NT2/D1 (cell line): ENCODE data around the gene LPP.

Source experiments
- DNase-seq: peaks from one replicate; pipeline ENCODE4 v3.0.0-alpha.2; 2011; ENCODE audit warnings: low read depth, low spot score
- H3K27me3 ChIP-seq: 2 replicates; pipeline ENCODE4 v1.6.0; 2011; ENCODE audit warnings: mild to moderate bottlenecking; ENCODE audit not compliant: insufficient read length, insufficient read depth
- H3K36me3 ChIP-seq: 2 replicates; pipeline ENCODE4 v1.6.1; 2011; ENCODE audit warnings: mild to moderate bottlenecking, low read length, mixed read lengths; ENCODE audit not compliant: insufficient read depth, insufficient read length
- H3K4me1 ChIP-seq: 2 replicates; pipeline ENCODE4 v1.5.1; 2011; ENCODE audit not compliant: insufficient read depth, insufficient read length
- H3K4me3 ChIP-seq: 2 replicates; pipeline ENCODE4 v1.5.1; 2011; ENCODE audit warnings: low read depth; ENCODE audit not compliant: insufficient read length
- H3K9ac ChIP-seq: 2 replicates; pipeline ENCODE4 v1.6.0; 2011; ENCODE audit warnings: low read depth; ENCODE audit not compliant: insufficient read length
- H3K9me3 ChIP-seq: 2 replicates; pipeline ENCODE4 v1.5.1; 2011; ENCODE audit warnings: mild to moderate bottlenecking, low read length; ENCODE audit not compliant: insufficient read depth
- SUZ12 ChIP-seq: IDR thresholded peaks from 2 replicates; pipeline ENCODE4 v1.6.1; 2011; ENCODE audit not compliant: insufficient read length, insufficient read depth; ENCODE audit errors: extremely low read depth
- YY1 ChIP-seq: IDR thresholded peaks from 2 replicates; pipeline ENCODE4 v1.6.1; 2011; ENCODE audit not compliant: insufficient read length, insufficient read depth
- ZNF274 ChIP-seq: IDR thresholded peaks from 2 replicates; pipeline ENCODE4 v1.6.1; 2011; ENCODE audit warnings: mild to moderate bottlenecking, low read depth, low read length

LPP gene

DNA sequence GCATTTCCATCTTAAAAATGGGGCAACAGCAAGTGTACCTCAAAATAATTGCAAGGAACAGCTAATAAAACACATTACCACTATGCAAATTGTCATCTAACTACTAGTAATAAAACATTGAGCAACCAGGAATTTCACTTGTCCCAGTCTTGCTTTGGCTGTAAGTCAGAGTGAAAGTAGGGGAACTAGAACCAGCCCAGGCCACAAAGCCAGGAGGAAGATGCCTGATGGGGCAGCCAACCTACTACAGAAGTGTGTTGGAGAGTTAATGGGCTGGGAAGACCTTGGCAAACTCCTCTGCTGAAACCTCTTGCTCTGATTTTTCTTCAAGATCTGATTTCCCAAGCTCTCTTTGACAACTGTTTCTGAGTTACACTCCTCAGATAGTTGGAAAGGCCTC, 40.2 kb upstream of the LPP start:
- H3K4me1 ChIP-seq, result no peaks in the 10 kb centered on the region
- H3K27me3 ChIP-seq, result no peaks in the 10 kb centered on the region
- no peak overlapping the region for H3K4me3 ChIP-seq
- no peak for DNase-seq
- H3K9me3 ChIP-seq, result no peaks in the 10 kb centered on the region
- no peak for TF ChIP-seq YY1
- H3K9ac ChIP-seq, result no peak overlapping the region
- H3K36me3 ChIP-seq, result no peaks in the 10 kb centered on the region

DNA sequence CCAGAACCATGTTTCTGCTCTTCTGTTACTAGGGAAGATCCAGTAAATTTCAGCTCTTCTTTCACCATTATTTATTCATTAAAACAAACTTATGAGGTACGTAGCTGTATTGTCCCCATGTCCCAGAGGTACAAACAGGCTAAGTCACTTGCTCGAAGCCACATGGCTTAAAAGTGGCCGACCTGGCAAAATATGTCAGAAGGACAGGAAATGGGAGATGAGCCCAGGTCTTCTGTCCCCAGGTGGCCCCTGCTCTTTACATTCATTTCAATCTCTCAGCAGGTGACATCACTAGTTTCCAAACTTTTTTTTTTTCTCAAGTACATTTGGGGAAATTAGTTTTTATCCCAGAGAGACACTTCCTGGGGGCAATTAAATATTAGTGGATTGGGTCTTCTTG, 34.1 kb upstream of the LPP start:
- DNase-seq, result no peak
- Histone ChIP-seq H3K4me3 (no peak overlapping the region), H3K27me3 (no peaks in the 10 kb centered on the region), H3K4me1 (peaks cover 6% of the 10 kb centered on the region), H3K9ac (no peak overlapping the region), H3K36me3 (no peaks in the 10 kb centered on the region), H3K9me3 (no peaks in the 10 kb centered on the region)
- no peak for TF ChIP-seq YY1
- TF ChIP-seq SUZ12, result no peak
- no peak for TF ChIP-seq ZNF274

DNA sequence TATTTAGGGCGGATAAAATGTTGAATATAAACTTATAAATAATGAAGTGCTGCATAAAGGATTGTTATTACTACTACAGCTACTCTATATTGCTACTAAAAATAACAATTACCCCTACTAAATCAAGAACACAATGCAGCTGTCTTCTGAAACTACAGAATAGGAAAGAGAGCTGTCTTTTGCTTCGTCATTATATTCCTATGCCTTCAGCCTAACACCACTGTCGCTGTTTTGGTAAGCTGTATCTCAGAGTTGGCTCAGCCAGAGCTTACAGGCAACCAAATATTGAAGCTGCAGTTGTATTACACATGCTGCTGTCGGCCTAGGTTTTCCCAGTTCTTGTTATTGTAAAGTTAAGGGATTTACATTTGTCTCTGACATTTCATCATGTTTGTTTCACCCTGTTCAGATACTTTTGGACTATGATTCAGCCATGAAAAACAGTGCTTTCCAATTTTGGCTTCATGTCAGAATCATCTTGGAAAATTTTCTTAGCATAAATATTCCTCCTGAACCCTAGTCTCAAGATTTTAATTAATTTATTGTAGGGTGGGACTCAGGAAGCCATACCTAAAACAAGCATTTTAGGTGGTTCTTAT, 31.3 kb upstream of the LPP start:
- Histone ChIP-seq H3K9ac (no peak overlapping the region), H3K4me1 (peaks cover 6% of the 10 kb centered on the region), H3K9me3 (no peaks in the 10 kb centered on the region), H3K27me3 (no peaks in the 10 kb centered on the region), H3K4me3 (no peak overlapping the region), H3K36me3 (no peaks in the 10 kb centered on the region)
- DNase-seq, result no peak
- no peak for TF ChIP-seq ZNF274

DNA sequence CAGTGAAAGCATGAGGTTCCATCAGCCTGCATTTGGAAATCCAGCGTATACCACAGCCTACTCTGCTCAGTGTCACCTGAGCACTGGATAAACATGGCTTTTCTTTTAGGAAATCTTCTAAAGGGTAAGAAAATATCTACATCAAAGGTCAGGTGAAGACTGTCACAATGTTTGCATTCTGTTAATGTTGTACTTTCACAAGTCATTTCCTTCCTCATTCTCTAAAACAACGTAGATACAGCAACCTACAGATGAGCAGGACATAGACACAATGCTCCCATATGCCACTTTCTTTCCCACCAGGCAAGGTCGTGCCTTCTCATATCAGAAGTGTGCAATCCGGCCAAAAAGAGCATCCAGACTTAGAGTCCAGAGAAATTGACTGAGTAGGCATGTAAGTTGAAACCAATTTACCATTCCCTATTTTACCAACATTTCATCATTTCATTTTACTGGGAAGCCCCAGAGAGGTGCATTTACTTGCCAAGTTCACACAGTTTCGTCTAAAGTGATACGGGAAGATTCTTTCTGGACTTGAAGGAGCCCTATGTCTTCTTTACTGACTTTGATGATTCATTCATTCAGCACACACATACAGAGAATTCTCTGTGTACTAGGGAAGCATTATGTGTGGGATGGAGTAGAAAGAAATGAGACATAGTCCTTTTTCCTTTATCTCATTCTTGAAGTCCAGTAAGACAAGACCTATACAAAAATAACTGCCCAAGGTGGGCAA, 30.6 kb upstream of the LPP start:
- DNase-seq, result no peak
- Histone ChIP-seq H3K36me3 (no peaks in the 10 kb centered on the region), H3K9ac (no peak overlapping the region), H3K4me1 (peaks cover 6% of the 10 kb centered on the region), H3K27me3 (no peaks in the 10 kb centered on the region), H3K4me3 (no peak overlapping the region), H3K9me3 (no peaks in the 10 kb centered on the region)
- no peak for TF ChIP-seq ZNF274

DNA sequence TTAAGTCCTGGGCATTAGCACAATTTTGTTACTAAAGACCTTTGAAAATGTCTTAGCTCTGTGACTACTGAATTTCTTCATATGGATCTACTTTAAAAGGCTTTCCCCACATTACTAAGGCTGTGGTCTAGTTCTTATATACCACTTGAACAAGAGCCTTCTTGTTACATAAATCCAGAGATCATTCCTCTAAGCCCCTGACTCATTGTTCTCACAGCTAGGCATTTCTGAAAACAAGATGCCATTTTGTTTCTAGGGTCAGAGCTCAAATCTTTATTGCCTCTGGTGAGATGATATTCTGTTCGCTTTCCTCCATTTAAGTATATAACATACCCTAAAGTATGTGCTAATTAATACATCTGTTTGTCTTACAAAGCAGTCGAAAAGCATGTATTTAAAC, 29.8 kb upstream of the LPP start:
- H3K4me1 ChIP-seq, result peaks cover 6% of the 10 kb centered on the region
- no peak overlapping the region for H3K9ac ChIP-seq
- no peak for DNase-seq
- H3K36me3 ChIP-seq, result no peaks in the 10 kb centered on the region
- TF ChIP-seq YY1 (no peak), ZNF274 (no peak), SUZ12 (no peak)
- H3K27me3 ChIP-seq, result no peaks in the 10 kb centered on the region
- H3K4me3 ChIP-seq, result no peak overlapping the region
- no peaks in the 10 kb centered on the region for H3K9me3 ChIP-seq

DNA sequence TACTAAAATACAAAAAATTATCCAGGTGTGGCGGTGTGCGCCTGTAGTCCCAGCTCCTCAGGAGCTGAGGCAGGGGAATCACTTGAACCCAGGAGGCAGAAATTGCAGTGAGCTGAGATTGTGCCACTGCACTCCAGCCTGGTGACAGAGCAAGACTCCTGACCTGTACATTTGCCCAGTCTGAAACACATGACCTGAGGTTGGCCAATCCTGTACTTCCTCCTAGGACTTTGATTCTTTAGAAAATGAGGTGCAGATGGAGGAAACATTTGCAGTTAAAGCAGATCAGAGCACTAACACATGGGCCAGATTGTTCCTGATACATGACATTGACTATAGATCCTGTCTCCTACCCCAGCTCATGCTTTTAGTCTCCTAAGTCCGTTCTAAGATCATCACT, 28.9 kb upstream of the LPP start:
- TF ChIP-seq ZNF274 (no peak), YY1 (no peak), SUZ12 (no peak)
- no peak for DNase-seq
- no peak overlapping the region for H3K9ac ChIP-seq
- no peak overlapping the region for H3K4me3 ChIP-seq
- peaks cover 2% of the 10 kb centered on the region for H3K4me1 ChIP-seq
- no peaks in the 10 kb centered on the region for H3K27me3 ChIP-seq
- H3K36me3 ChIP-seq, result no peaks in the 10 kb centered on the region
- H3K9me3 ChIP-seq, result no peaks in the 10 kb centered on the region

DNA sequence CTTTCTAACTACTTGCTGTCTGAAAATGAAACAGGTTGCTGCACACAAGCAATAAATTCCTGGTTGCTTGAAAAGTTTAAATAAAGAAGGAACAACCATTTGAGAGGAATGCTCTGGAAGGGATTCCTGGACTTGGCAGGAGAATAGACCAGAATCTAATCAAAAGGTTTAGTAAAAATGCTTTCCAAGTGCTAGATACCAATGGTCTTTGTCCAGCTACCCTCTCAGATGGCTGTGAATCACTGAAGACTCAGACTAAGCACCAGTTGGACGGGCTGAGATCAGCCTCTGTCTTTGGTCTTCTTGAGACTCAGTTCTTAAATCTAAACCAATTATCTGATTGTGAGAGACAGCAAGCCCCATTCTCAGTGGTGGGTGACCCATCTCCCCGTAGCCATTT, 27.7 kb upstream of the LPP start:
- no peak for DNase-seq
- Histone ChIP-seq H3K4me3 (no peak overlapping the region), H3K9ac (no peak overlapping the region), H3K9me3 (no peaks in the 10 kb centered on the region), H3K36me3 (no peaks in the 10 kb centered on the region), H3K4me1 (no peaks in the 10 kb centered on the region), H3K27me3 (no peaks in the 10 kb centered on the region)
- TF ChIP-seq ZNF274 (no peak), SUZ12 (no peak), YY1 (no peak)

DNA sequence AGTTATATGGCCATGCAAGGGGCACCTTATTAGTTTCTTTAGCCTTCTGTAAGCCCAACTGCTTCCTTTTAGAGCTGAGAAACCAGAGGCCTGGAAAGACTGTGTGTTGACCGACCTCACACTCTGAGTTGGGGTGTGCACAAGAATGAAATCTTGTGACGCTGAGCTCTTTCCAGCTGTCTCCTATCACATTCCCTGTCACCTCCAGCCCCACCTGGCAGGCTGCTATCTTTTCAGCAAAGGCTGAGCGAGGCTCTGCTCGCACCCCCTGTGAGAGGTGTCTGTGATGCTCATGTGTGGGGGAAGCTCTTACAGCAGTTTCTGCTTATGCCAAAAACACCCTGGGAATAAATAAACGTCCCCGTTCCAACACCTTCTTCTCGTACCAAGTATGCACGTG, 27.0 kb upstream of the LPP start:
- no peak for DNase-seq
- H3K4me3 ChIP-seq, result no peak overlapping the region
- TF ChIP-seq ZNF274 (no peak), YY1 (no peak), SUZ12 (no peak)
- no peaks in the 10 kb centered on the region for H3K27me3 ChIP-seq
- no peak overlapping the region for H3K9ac ChIP-seq
- no peaks in the 10 kb centered on the region for H3K9me3 ChIP-seq
- no peaks in the 10 kb centered on the region for H3K36me3 ChIP-seq
- no peaks in the 10 kb centered on the region for H3K4me1 ChIP-seq
